DND-41 (cell line): ENCODE data around the gene ROBO2.

Experiments
- CTCF ChIP-seq: IDR thresholded peaks from 2 replicates; pipeline ENCODE4 v1.5.1; 2012; ENCODE audit warnings: borderline replicate concordance, low read length, moderate library complexity, mild to moderate bottlenecking; ENCODE audit not compliant: poor library complexity, severe bottlenecking; ENCODE audit errors: extremely low read depth
- EZH2 ChIP-seq: IDR thresholded peaks from 3 replicates; pipeline ENCODE4 v1.6.1; 2012; ENCODE audit warnings: borderline replicate concordance, low read depth, mild to moderate bottlenecking, moderate library complexity, low read length, inconsistent platforms; ENCODE audit not compliant: severe bottlenecking

- TF ChIP-seq CTCF (no peak), EZH2 (no peak)
Measured at GRCh38 chr3:77539014-77539413, 499.1 kb downstream of the ROBO2 start.
